ENCODE measurements around the gene PADI1. TPM values are rescaled to one million over a fixed set of nuclear protein-coding genes. Genes with fewer than 3 reads are reported as not detected.
A peak's percentile ranks its signal among the peaks of the same experiment; 100 is the strongest.

The PADI1 gene
- polyA plus RNA-seq, 1 experiment: not detected

DNA sequence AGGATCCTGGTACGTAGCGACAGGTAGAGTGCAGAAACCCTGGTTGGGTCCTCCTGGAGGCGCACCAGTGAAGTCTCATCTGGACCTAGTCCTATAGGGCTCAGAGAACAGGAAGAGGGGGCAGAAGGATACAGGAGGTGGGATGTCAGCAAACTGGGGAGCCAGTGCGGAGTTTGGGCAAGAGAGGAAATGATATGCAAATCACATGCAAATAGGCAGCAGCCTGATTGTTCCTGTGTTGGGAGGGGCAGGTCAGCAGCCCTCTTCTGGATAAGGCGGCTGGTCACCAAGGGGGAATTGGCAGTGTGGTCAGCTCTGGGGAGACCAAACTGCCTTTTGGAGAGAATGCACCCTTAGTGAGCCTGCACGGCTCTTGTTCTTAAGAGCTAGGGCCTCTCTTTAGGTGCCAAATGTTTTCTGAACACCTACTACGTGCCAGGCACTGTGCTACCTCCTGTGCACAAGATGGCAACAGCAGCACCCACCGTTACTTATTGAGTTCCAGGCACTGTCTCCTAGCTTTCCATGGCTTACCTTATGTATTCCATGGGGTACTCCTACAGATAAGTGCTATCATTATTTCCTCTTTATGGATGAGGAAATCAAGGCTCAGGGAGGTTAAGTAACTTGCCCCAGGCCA, 25.9 kb downstream of the PADI1 start:
- DNase-seq (ENCODE audit: low read depth, low spot score): no peak
- H3K9me3 ChIP-seq (ENCODE audit: control insufficient read depth, insufficient read depth, low read length): no peaks in the 10 kb centered on the region
- TF ChIP-seq, protein P1, sequence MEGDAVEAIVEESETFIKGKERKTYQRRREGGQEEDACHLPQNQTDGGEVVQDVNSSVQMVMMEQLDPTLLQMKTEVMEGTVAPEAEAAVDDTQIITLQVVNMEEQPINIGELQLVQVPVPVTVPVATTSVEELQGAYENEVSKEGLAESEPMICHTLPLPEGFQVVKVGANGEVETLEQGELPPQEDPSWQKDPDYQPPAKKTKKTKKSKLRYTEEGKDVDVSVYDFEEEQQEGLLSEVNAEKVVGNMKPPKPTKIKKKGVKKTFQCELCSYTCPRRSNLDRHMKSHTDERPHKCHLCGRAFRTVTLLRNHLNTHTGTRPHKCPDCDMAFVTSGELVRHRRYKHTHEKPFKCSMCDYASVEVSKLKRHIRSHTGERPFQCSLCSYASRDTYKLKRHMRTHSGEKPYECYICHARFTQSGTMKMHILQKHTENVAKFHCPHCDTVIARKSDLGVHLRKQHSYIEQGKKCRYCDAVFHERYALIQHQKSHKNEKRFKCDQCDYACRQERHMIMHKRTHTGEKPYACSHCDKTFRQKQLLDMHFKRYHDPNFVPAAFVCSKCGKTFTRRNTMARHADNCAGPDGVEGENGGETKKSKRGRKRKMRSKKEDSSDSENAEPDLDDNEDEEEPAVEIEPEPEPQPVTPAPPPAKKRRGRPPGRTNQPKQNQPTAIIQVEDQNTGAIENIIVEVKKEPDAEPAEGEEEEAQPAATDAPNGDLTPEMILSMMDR (IDR thresholded peaks at IDR 0.05; ENCODE audit: low read depth, low read length): no peak
- ChIA-PET CTCF (interaction anchor here (0.6 kb wide), 1 partner anchor 106 kb away, joined by 4 read pairs; no protein-coding TSS in a partner anchor), POLR2A (no interaction called here)
- no peak overlapping the region for H3K27ac ChIP-seq (ENCODE audit: low read depth, low read length)
- no peak overlapping the region for H3K4me3 ChIP-seq (ENCODE audit: low read depth, low read length)
- no peaks in the 10 kb centered on the region for H3K27me3 ChIP-seq (ENCODE audit: control insufficient read depth, insufficient read depth, low read length)

DNA sequence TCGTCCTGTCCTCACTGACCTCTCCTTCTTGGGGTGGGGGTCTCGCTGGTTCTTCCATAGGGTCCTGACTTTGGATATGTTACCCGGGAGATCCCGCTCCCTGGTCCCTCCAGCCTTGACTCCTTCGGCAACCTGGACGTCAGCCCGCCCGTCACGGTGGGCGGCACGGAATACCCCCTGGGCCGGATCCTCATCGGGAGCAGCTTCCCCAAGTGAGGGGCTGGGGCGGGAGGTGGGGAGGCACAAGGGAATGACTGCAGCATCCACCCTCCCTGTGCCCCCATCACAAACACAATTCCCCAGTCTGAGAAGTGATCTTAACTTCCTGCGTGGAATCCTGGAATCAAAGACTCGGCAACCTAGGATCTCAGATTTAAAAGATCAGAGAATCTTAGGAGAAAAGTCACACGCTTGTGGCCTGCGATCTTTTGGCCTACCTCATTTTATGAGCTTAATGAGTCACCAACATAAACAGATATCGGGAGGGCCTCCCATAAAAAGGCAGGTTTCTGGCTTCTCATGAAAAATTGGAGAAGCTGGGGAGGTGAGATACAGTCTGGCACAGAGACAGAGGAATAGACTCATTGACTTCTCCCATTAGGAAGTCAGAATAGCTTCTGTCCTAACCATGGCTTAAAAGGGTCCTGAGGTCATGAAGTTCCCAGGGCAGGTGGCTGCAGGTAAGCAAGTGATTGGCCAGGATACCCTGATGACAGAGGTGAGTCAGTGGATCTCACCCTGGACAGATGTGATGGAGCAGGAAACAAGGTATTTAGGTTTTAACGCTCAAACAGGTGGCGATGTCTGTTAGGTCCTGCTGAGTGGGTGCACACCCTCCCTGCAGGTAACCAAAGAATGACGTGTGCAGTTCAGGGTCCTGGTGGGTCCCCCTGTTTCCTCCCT, 28.1 kb downstream of the PADI1 start:
- Histone ChIP-seq H3K9me3 (ENCODE audit: control insufficient read depth, insufficient read depth, low read length) (no peaks in the 10 kb centered on the region), H3K4me3 (ENCODE audit: low read depth, low read length) (no peak overlapping the region), H3K27me3 (ENCODE audit: control insufficient read depth, insufficient read depth, low read length) (no peaks in the 10 kb centered on the region), H3K27ac (ENCODE audit: low read depth, low read length) (peak overlapping the region; percentile 80)
- ChIA-PET POLR2A (interaction anchor here (0.6 to 1.1 kb wide), 2 partner anchors 63 to 106 kb away, joined by 4 to 5 read pairs; no protein-coding TSS in a partner anchor), CTCF (interaction anchor here (1.3 to 9.1 kb wide), 2 partner anchors 20 to 106 kb away, joined by 3 to 282 read pairs; no protein-coding TSS in a partner anchor)
- peak; percentile 61 for DNase-seq (ENCODE audit: low read depth, low spot score)
- TF ChIP-seq, protein P1 (IDR thresholded peaks at IDR 0.05; ENCODE audit: low read depth, low read length): no peak

DNA sequence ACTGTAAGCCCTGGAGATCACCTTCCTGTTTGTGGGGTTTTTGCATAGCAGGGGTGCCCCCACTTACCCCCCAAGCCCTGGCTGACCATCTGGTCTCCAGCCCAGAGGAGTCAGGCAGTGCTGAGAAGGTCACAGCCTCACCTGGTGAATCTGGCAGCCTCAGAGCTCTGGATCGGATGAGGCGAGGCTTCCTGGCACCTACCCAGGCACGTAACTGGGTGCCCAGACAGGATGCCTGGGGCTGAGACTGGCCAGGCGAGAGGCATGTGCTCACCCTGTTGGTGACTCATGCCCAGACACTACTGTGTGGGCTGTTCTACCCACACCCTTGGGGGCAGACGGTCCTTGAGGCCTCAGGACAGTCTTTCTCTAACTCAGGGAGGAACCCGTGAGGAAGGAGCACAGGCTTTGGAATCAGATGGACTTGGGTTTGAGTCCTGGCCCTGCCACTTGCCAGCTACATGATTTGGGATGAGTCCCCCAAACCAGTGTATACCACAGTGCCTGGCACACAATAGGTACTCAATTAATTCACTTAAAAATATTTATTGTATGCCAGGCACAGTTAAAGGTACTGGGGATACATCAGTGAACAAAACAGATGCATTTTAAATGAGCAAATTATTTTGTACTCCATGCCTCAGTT, 28.9 kb downstream of the PADI1 start:
- ChIA-PET CTCF (interaction anchor here (1.2 to 9.1 kb wide), 3 partner anchors 21 to 106 kb away, joined by 3 to 282 read pairs (median 4); no protein-coding TSS in a partner anchor), POLR2A (interaction anchor here (0.6 to 1.1 kb wide), 2 partner anchors 63 to 108 kb away, joined by 3 to 5 read pairs; no protein-coding TSS in a partner anchor)
- peak; percentile 77 for DNase-seq (ENCODE audit: low read depth, low spot score)
- Histone ChIP-seq H3K27me3 (ENCODE audit: control insufficient read depth, insufficient read depth, low read length) (no peaks in the 10 kb centered on the region), H3K4me3 (ENCODE audit: low read depth, low read length) (no peak overlapping the region), H3K27ac (ENCODE audit: low read depth, low read length) (peak overlapping the region; percentile 80), H3K9me3 (ENCODE audit: control insufficient read depth, insufficient read depth, low read length) (no peaks in the 10 kb centered on the region)
- TF ChIP-seq, protein P1 (IDR thresholded peaks at IDR 0.05; ENCODE audit: low read depth, low read length): no peak

DNA sequence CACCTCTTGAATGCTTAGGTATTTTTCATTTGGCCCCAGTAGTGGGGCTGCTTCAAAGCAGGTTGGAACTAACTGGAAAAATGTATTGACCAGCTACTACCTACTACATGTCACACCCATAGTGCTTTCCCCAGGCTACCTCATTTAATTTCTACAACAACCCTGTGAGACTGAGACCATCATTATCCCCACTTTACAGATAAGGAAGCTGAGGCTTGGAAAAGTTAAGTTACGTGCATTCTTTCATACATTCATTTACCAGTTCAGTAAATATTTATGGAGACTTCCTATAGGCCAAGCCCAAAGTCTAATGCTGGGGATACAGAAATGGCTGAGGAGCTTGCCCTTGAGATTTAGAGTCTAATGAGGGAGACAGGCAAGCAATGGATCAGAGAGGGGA, 29.5 kb downstream of the PADI1 start:
- POLR2A ChIA-PET: interaction anchor here (0.6 kb wide), 1 partner anchor 108 kb away, joined by 3 read pairs; no protein-coding TSS in a partner anchor
- no peak for DNase-seq (ENCODE audit: low read depth, low spot score)
- TF ChIP-seq, protein P1 (IDR thresholded peaks at IDR 0.05; ENCODE audit: low read depth, low read length): no peak
- H3K27me3 ChIP-seq (ENCODE audit: control insufficient read depth, insufficient read depth, low read length): no peaks in the 10 kb centered on the region
- H3K4me3 ChIP-seq (ENCODE audit: low read depth, low read length): no peak overlapping the region
- no peaks in the 10 kb centered on the region for H3K9me3 ChIP-seq (ENCODE audit: control insufficient read depth, insufficient read depth, low read length)
- no peak overlapping the region for H3K27ac ChIP-seq (ENCODE audit: low read depth, low read length)
- CTCF ChIA-PET: interaction anchor here (0.7 to 9.1 kb wide), 3 partner anchors 41 to 206 kb away, joined by 3 to 282 read pairs (median 4); no protein-coding TSS in a partner anchor

Measured in AG04450 (cell line).